Measurements from ENCODE around the gene GKAP1.
A peak's percentile ranks its signal among the peaks of the same experiment; 100 is the strongest.
"Not testable (repeated sequence)": the region's sequence is repeated elsewhere in the genome, so short reads cannot be mapped to it uniquely, and the experiment has no call there.

GKAP1 gene

GRCh38 chr9:83733739-83734138 is 83.8 kb downstream of the GKAP1 start:
- no peak for DNase-seq (ENCODE audit: extremely low read depth in 1 of 2, low read depth in 1 of 2)

- not testable (repeated sequence) for DNase-seq (ENCODE audit: extremely low read depth in 1 of 2, low read depth in 1 of 2)
These were observed 88.8 kb downstream of the GKAP1 start for GRCh38 chr9:83728591-83729368.

GRCh38 chr9:83724436-83724835 is 93.1 kb downstream of the GKAP1 start:
- DNase-seq (ENCODE audit: extremely low read depth in 1 of 2, low read depth in 1 of 2), result no peak

GRCh38 chr9:83722726-83723495 is 94.7 kb downstream of the GKAP1 start:
- no peak for DNase-seq (ENCODE audit: extremely low read depth in 1 of 2, low read depth in 1 of 2)

- no peak for DNase-seq (ENCODE audit: extremely low read depth in 1 of 2, low read depth in 1 of 2)
These were observed 96.1 kb downstream of the GKAP1 start for GRCh38 chr9:83721509-83721908.

- DNase-seq (ENCODE audit: extremely low read depth in 1 of 2, low read depth in 1 of 2), result no peak
These were observed 101.8 kb downstream of the GKAP1 start for GRCh38 chr9:83715794-83716193.

GRCh38 chr9:83715221-83715620 is 102.3 kb downstream of the GKAP1 start:
- no peak for DNase-seq (ENCODE audit: extremely low read depth in 1 of 2, low read depth in 1 of 2)

GRCh38 chr9:83714329-83714728 is 103.2 kb downstream of the GKAP1 start:
- no peak for DNase-seq (ENCODE audit: extremely low read depth in 1 of 2, low read depth in 1 of 2)

- DNase-seq (ENCODE audit: extremely low read depth in 1 of 2, low read depth in 1 of 2), result peak; percentile 16 to 37
These were observed 108.9 kb downstream of the GKAP1 start for GRCh38 chr9:83708515-83709158.

- DNase-seq (ENCODE audit: extremely low read depth in 1 of 2, low read depth in 1 of 2), result peak; percentile 75 to 80
These were observed 109.6 kb downstream of the GKAP1 start, which contains the start of gene UBQLN1 for GRCh38 chr9:83707768-83708514. Gene UBQLN1, minus strand, starts transcription at chr9:83707958. Its CDS starts 279 bp downstream, at chr9:83707679.

GRCh38 chr9:83707518-83707767 is 110.1 kb downstream of the GKAP1 start:
- DNase-seq (ENCODE audit: extremely low read depth in 1 of 2, low read depth in 1 of 2), result peak in 1 of 2 donors; percentile 55

- peak; percentile 69 to 72 for DNase-seq (ENCODE audit: extremely low read depth in 1 of 2, low read depth in 1 of 2)
These were observed 110.7 kb downstream of the GKAP1 start for GRCh38 chr9:83706676-83707517.

- DNase-seq (ENCODE audit: extremely low read depth in 1 of 2, low read depth in 1 of 2), result not testable (repeated sequence)
These were observed 112.3 kb downstream of the GKAP1 start for GRCh38 chr9:83705219-83705651.

GRCh38 chr9:83701769-83702168 is 115.8 kb downstream of the GKAP1 start:
- DNase-seq (ENCODE audit: extremely low read depth in 1 of 2, low read depth in 1 of 2), result no peak

- no peak for DNase-seq (ENCODE audit: extremely low read depth in 1 of 2, low read depth in 1 of 2)
These were observed 116.3 kb downstream of the GKAP1 start for GRCh38 chr9:83701286-83701685.

GRCh38 chr9:83699615-83700014 is 118.0 kb downstream of the GKAP1 start:
- no peak for DNase-seq (ENCODE audit: extremely low read depth in 1 of 2, low read depth in 1 of 2)

- no peak for DNase-seq (ENCODE audit: extremely low read depth in 1 of 2, low read depth in 1 of 2)
These were observed 118.5 kb downstream of the GKAP1 start for GRCh38 chr9:83698976-83699585.

GRCh38 chr9:83691492-83691891 is 126.1 kb downstream of the GKAP1 start:
- no peak for DNase-seq (ENCODE audit: extremely low read depth in 1 of 2, low read depth in 1 of 2)
